AG09319 (cell line): Measurements from ENCODE around the gene TASP1.

ENCODE experiments used
- DNase-seq: peaks from one replicate; pipeline ENCODE4 v3.0.0-alpha.2; 2010; ENCODE audit warnings: low read depth; ENCODE audit errors: extremely low read depth
- CTCF ChIP-seq: IDR thresholded peaks from 2 replicates; pipeline ENCODE4 v1.5.1; 2011; ENCODE audit warnings: low read depth, mild to moderate bottlenecking, inconsistent platforms, low read length, moderate library complexity

Gene TASP1

GRCh38 chr20:13554076-13554475 is 84.7 kb downstream of the TASP1 start:
- no peak for DNase-seq
- TF ChIP-seq CTCF, result no peak

- no peak for DNase-seq
- no peak for TF ChIP-seq CTCF
Observed at GRCh38 chr20:13552061-13552460, 86.7 kb downstream of the TASP1 start.

- DNase-seq, result no peak
- TF ChIP-seq CTCF, result no peak
Observed at GRCh38 chr20:13549451-13549850, 89.3 kb downstream of the TASP1 start.

- peak; percentile 32 for DNase-seq
Observed at GRCh38 chr20:13546497-13547131, 92.1 kb downstream of the TASP1 start.

GRCh38 chr20:13545790-13546189 is 92.9 kb downstream of the TASP1 start:
- TF ChIP-seq CTCF, result no peak
- DNase-seq, result no peak

More at GRCh38 chr20:13546497-13547131, 92.1 kb downstream of the TASP1 start:
- TF ChIP-seq CTCF, result peak; percentile 80

- no peak for DNase-seq
- no peak for TF ChIP-seq CTCF
Observed at GRCh38 chr20:13543783-13544182, 94.9 kb downstream of the TASP1 start.

GRCh38 chr20:13535627-13536026 is 103.1 kb downstream of the TASP1 start:
- TF ChIP-seq CTCF, result no peak
- no peak for DNase-seq
